VCaP (cell line): ENCODE data around the gene PPARG.

Experiments
- H3K27ac ChIP-seq: fragments of 450-650 bp; 2 replicates; pipeline ENCODE4 v1.5.1; 2017
- TF ChIP-seq, protein P1 (sequence below): fragments of 450-650 bp; conservative IDR thresholded peaks from 2 replicates; pipeline ENCODE4 v1.5.1; 2017; ENCODE audit warnings: mild to moderate bottlenecking, moderate library complexity

Gene PPARG

DNA sequence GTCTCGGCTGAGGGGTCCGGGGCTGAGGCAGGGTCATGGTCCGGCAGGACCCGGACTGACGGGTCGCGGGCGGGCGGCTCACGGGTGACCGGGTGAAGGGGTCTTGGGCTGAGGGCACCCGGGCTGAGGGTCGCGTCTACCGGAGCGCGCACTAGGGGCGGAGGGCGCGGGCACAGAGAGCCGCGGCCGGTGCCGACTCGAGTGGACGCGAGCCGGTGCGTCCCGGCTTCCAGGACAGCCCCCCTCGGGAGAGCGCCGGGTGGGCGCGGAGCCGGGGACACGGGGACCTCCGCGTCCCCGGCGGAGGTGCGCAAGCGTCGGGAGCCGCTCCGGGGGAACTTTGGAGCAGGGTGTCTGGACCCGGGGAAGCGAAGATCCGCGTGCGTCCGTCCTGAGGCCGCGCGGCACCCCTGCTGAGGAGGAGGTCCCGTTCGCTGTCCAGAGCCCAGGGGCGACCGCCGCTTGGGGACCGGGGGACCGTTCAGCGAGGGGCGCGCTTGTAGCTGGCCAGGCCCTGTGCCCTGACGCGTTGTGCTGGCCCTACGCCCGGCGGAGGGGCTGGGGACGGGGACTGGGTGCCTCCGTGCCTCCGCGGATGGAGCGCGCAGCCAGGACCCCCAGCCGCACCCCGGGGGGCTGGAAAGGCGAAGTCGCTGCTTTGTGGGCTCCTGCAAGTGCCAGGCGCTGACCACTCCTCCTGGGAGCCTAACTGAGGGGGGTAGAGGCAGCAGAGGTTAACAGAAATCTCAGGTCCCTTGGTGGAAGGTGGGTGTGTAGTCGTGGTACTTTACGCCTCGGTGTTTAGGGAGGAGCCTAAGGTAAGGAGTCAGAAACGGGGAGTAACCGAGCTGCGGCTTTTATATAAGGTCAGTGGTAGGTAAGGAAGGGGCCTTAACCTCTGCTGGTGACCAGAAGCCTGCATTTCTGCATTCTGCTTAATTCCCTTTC, at the start of gene PPARG:
Gene PPARG (plus strand): TSS at position 889 of the 948 bp plus-strand sequence. CDS start 90,642 bp downstream, outside the sequence.
- peak within 1 kb of the TSS; percentile 28; the same call in 1 of the 2 replicates for H3K27ac ChIP-seq
- TF ChIP-seq, protein P1, sequence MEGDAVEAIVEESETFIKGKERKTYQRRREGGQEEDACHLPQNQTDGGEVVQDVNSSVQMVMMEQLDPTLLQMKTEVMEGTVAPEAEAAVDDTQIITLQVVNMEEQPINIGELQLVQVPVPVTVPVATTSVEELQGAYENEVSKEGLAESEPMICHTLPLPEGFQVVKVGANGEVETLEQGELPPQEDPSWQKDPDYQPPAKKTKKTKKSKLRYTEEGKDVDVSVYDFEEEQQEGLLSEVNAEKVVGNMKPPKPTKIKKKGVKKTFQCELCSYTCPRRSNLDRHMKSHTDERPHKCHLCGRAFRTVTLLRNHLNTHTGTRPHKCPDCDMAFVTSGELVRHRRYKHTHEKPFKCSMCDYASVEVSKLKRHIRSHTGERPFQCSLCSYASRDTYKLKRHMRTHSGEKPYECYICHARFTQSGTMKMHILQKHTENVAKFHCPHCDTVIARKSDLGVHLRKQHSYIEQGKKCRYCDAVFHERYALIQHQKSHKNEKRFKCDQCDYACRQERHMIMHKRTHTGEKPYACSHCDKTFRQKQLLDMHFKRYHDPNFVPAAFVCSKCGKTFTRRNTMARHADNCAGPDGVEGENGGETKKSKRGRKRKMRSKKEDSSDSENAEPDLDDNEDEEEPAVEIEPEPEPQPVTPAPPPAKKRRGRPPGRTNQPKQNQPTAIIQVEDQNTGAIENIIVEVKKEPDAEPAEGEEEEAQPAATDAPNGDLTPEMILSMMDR = no peak

DNA sequence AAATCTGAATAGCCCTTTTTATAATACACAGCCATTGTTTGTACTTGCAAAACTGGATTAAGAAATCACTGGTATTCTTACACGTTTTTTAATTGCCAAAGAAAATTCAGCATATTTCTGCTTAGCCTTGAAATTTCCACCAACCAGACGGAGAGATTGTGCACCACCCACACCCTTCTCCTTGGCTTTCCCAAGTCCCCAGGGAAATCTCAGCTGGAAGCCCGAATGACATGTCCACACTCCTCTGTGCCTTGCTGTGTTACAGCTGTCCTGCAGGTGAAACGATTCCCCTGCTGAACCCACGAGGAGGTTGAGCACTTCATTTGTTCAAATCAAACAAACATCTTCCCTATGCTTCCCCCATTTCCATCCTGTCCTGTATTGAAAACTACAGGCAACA, 49.6 kb upstream of the PPARG start:
- TF ChIP-seq, protein P1 = no peak
- no peak overlapping the region for H3K27ac ChIP-seq

DNA sequence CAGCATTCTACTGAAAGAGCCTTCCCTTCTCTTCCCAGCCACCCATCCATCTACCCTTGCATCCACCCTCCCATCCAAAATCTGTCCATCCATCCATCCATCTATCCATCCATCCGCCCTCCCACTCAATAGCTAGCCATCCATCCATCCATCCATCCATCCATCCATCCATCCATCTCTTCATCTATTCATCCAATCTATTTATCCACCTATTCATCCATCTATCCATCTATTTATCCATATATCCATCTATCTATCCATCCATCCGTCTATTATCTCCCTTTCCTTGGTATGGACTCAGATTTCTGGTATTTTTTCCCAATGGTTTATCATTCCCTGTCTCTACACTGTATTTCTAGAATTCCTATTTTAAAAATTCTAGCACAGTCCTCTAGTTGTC, 46.1 kb upstream of the PPARG start:
- TF ChIP-seq, protein P1 = no peak
- no peak overlapping the region for H3K27ac ChIP-seq

DNA sequence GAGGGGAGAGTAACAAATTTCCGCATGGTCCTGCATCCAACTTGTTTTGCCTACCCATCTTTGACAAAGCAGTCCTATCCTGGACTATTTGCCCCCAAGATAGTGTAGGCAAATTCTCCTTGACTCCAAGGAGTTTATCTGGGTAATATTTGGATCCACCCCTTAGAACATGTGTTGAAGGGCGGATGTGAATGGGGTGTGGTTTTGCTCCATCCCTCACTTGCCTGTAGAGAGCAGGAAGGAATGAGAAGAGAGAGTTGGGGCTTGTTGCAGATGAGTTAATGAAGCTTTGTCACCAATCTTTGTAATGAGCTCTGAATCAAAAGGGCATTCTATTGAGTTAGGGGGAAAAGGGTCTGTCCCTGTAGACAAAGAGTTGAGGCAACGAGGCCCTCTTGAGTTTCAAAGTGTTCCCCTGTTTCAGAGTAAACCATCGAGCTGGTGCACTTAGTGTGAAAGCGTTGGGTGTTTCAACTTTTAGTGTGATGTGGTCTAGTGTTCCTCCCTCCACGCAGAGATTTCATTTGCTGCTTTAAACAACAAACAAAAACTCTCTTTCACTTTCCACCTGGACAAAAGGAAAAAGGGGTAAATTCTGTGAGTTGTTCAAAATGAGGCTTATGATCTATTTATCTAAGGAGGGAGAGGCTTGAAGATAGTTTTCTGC, 42.2 kb upstream of the PPARG start:
- H3K27ac ChIP-seq = no peak overlapping the region
- TF ChIP-seq, protein P1 = no peak

DNA sequence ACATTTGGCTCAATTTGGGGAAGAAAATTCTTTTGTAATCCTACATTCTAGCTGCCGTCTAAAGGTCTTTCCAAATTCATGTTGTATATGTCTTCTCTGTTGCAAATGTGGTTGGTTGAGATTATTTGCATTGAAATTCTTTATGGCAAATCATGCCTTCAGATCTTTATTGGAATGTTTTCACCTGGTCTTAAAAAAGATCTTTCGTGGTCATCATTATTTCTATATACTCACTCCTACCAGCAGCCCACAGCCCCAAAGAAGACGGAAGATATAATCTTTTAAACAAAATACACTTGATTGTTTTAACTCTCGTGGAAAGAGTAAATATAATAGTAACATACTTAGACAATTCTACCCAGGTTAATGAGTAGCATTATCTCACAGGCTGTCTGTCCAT, 41.5 kb upstream of the PPARG start:
- TF ChIP-seq, protein P1 = no peak
- H3K27ac ChIP-seq = no peak overlapping the region

DNA sequence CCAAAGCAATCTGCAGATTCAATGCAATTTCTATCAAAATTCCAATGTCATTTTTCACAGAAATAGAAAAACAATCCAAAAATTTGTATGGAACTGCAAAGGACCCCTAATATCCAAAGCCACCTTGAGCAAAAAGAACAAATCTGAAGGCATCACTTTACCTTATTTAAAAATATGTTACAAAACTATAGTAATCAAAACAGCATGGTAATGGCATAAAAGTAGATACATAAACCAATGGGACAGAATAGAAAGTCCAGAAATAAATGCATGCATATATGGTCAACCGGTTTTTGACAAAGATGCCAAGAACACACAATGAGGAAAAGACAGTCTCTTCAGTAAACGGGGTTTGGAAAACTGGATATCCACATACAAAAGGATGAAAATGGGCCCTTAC, 39.4 kb upstream of the PPARG start:
- no peak overlapping the region for H3K27ac ChIP-seq
- TF ChIP-seq, protein P1 = no peak

DNA sequence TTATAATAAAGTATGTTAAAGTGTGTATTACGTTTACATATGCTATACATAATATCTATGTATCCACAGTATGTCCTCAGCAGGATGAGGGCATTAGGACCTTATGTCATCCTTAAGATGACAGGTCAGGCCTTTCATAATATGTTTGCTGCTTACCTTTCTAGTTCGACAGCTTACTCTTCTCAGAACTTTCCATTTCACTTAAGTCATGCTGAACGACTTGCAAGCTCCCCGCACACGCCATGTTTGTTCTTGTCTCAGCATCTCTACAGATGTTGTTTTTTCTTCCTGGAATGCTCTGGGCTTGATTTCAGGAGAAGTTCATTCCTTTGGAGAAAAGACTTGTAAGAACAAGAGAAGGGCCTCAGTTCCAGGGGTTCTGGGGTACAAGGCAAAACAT, 36.0 kb upstream of the PPARG start:
- TF ChIP-seq, protein P1 = no peak
- no peak overlapping the region for H3K27ac ChIP-seq
